Subcutaneous adipose tissue (tissue), 4 donors: ENCODE data around the gene DLD. TPM values are rescaled to one million over a fixed set of nuclear protein-coding genes. Genes with fewer than 3 reads are reported as not detected.

ENCODE experiments used
- CTCF ChIP-seq: fragments of 450-650 bp; IDR thresholded peaks from one replicate; pipeline ENCODE4 v1.5.1; 2016; ENCODE audit warnings: low read depth, mild to moderate bottlenecking, control low read depth, antibody characterized with exemption, moderate library complexity
- total RNA-seq, 4 donors: library from RNA; depleted of rRNA; stranded (reverse); fragments of >200 nt; gene quantifications; one replicate each; pipeline ENCODE4 v1.1.0, GENCODE V29; 2016

The DLD gene
- total RNA-seq, 4 donors from 2014 or later: 74.0 to 116 (median 100.0) TPM

DNA sequence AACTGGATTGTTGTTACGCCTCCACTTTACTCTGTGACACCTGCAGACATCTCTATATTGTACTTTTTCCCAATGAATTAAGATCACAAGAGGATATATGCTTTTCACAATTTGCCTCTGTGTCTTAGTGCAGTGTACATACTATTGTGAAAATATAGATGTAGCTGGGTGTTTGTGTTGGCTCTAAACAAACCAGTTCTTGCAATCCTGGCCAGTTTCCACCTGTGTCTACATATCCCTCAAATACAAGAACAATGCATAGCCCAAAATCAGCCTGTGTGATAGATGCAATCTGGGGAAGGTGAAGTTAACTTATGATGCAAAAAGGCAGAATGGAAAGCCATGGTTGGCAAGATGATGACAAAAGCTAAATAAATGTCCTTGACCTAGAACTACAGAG, 36.5 kb upstream of the DLD start:
- TF ChIP-seq CTCF: no peak

DNA sequence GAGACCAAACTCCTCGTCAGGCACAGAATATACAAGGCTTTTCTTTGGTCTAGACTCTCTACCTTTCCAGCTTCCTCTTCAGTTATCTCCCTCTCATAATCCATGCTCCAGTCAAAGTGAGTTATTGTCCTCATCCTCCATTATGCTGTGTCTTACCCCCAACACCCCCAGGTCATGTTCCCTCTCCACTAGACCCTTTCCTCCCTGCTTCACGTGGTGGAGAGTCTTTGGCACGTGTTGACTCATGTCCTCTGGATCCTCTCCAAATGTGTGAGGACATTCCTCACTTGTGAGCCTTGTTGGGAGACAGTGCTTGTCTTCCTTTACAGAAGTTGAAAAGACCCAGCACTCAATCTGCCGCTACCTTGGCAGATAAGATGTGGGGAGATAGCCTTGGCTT, 36.0 kb upstream of the DLD start:
- TF ChIP-seq CTCF: no peak

GRCh38 chr7:107856806-107857540, 34.0 kb upstream of the DLD start:
- TF ChIP-seq CTCF: no peak

GRCh38 chr7:107857541-107857912, 33.5 kb upstream of the DLD start:
- no peak for TF ChIP-seq CTCF

DNA sequence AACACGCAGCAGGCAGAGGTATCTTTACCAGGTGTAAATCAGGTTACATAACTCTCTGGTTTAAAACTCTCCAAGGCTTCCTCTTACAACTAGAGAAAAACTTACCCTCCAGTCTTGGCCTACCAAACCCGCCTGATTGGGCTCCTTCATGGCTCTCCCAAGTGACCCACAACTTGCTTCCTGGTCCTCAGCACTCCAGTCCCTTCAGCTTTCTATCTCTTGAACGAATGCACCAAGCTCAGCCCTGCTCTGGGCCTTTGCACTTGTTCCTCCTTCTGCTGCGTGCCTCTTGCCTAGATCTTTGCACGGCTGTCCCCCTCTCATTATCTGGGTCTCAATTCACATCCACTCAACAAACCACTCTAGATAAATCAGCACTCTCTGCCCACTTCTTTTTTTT, 32.7 kb upstream of the DLD start:
- TF ChIP-seq CTCF: no peak

DNA sequence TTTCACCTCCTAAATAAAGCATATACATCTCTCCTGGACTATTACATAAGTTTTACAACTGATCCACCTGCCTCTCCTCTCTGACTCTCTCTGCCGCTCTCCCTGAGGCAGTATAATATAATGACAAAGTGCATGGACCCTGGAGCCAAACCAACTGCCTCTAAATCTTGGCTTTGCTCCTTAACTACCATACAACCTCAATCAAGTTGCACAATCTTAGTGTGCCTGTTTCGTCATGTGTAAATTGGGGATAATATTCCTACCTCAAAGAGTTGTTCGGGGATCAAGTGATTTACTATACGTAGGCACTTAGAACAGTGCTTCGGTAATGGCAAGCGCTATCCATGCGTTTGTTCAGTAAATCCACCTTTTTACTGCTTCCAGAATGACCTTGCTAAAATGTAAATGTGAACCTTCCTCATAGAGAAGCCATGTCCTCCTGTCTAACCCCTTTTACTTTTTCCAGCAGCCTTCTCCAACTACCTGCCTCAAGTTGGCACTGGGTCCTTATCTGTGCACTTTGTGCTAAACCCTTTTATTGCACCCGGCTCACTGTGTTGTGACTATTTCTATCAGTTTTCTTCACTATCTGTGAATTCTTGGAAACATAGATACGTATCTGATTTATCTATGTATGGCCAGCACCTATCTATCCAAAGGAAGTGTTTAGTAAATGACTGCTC, 30.6 kb upstream of the DLD start:
- no peak for TF ChIP-seq CTCF

DNA sequence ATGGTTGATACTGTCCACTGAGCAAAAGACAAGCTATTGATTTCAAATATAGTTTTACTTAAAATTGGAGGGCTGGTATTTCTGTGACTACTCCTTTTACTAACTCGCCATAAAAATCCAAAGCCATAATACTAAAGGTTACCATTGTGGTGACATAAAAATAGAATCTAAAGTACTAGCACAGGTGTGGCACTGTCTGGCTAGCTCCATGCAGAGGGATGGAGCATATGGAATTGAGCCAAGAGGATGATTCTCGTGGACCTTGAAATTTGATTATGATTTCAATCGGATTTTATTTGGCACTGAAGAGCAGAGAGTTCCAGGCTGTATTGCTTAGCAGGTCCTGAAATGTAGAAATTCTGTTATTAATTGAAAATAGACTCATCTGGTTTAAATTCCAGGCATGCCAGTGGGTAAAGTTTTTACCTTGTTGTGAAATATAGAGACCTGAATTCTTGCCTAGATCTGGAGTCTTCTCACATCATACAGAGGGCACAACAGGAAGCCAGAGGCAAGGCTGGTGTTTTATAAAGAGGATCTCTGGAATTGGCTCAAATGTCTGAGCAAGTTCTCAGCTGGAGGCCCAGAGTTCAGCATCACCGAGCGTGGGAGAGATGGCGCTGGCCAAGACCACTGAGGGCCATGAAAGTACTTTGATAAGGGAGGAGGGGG, 29.9 kb upstream of the DLD start:
- TF ChIP-seq CTCF: no peak
